Cardiac muscle cell (in vitro differentiated cells and primary cell): ENCODE results near the gene TMEM156. TPM values are rescaled to one million over a fixed set of nuclear protein-coding genes. Genes with fewer than 3 reads are reported as not detected.

Experiments
- DNase-seq, 2 donors: peaks; one replicate each; pipeline versions ENCODE4 v3.0.0 to v3.0.0-alpha.2; 2010 to 2017; ENCODE audit warnings: low read depth in 1 of 2, low spot score in 1 of 2
- H3K27ac ChIP-seq: fragments of 200-600 bp; sonication (generic); 2 replicates; pipeline ENCODE4 v1.5.1; 2016
- H3K27me3 ChIP-seq: fragments of 200-600 bp; sonication (generic); 2 replicates; pipeline ENCODE4 v1.6.0; 2016; ENCODE audit warnings: control low read depth
- H3K36me3 ChIP-seq: fragments of 200-600 bp; sonication (generic); 2 replicates; pipeline ENCODE4 v1.5.1; 2016; ENCODE audit warnings: control low read depth
- H3K4me1 ChIP-seq: fragments of 200-600 bp; sonication (generic); 2 replicates; pipeline ENCODE4 v1.8.1; 2017; ENCODE audit warnings: low read depth, mild to moderate bottlenecking, mixed run types
- H3K4me3 ChIP-seq: fragments of 200-600 bp; sonication (generic); 2 replicates; pipeline ENCODE4 v1.5.1; 2016; ENCODE audit warnings: mild to moderate bottlenecking
- H3K9me3 ChIP-seq: fragments of 200-600 bp; sonication (generic); 2 replicates; pipeline ENCODE4 v1.5.1; 2017; ENCODE audit warnings: low read depth, mild to moderate bottlenecking, control low read depth
- polyA plus RNA-seq: library from polyadenylated mRNA; unstranded; fragments of >200 nt; fragmentation: Nextera tagmentation; extraction: Ambion mirVana; gene quantifications from 2 replicates; pipeline ENCODE4 v1.2.1, GENCODE V29; 2016
- total RNA-seq: library from RNA; depleted of rRNA; stranded (reverse); fragments of >200 nt; gene quantifications from 2 replicates; pipeline ENCODE4 v1.2.3, GENCODE V29; 2016
- TF ChIP-seq, protein P1 (sequence below): IDR thresholded peaks from 2 replicates; pipeline ENCODE4 v1.5.1; 2012; ENCODE audit warnings: low read depth, mild to moderate bottlenecking, low read length

TMEM156 gene
- total and polyA plus RNA-seq, 2 experiments from 2014 or later = not detected

- TF ChIP-seq, protein P1, sequence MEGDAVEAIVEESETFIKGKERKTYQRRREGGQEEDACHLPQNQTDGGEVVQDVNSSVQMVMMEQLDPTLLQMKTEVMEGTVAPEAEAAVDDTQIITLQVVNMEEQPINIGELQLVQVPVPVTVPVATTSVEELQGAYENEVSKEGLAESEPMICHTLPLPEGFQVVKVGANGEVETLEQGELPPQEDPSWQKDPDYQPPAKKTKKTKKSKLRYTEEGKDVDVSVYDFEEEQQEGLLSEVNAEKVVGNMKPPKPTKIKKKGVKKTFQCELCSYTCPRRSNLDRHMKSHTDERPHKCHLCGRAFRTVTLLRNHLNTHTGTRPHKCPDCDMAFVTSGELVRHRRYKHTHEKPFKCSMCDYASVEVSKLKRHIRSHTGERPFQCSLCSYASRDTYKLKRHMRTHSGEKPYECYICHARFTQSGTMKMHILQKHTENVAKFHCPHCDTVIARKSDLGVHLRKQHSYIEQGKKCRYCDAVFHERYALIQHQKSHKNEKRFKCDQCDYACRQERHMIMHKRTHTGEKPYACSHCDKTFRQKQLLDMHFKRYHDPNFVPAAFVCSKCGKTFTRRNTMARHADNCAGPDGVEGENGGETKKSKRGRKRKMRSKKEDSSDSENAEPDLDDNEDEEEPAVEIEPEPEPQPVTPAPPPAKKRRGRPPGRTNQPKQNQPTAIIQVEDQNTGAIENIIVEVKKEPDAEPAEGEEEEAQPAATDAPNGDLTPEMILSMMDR = no peak
- Histone ChIP-seq H3K9me3 (no peaks in the 10 kb centered on the region), H3K4me1 (no peaks in the 10 kb centered on the region), H3K27me3 (no peaks in the 10 kb centered on the region), H3K27ac (no peak overlapping the region), H3K4me3 (no peak overlapping the region), H3K36me3 (no peaks in the 10 kb centered on the region)
- DNase-seq = peak in 1 of 2 donors; percentile 56
Measured at GRCh38 chr4:39047681-39048080, 15.5 kb upstream of the TMEM156 start.

DNA sequence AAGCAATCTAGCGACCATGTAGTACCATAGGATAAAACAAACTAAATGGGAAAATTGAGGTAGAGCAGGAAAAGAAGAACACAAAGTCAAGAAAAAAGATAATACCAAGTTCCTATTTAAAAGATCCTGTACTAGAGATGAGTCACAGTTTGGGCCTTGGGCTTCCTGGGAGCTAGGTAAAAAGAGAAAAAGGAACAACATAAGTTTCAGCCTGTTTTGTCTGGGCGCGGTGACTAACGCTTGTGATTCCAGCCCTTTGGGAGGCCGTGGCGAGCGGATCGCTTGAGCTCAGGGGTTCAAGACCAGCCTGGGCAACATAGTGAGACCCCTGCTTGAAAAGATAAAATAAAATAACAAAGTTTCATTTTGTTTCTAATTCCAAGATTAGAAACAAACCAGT is 14.0 kb upstream of the TMEM156 start:
- TF ChIP-seq, protein P1 = no peak
- H3K27ac ChIP-seq = no peak overlapping the region

DNA sequence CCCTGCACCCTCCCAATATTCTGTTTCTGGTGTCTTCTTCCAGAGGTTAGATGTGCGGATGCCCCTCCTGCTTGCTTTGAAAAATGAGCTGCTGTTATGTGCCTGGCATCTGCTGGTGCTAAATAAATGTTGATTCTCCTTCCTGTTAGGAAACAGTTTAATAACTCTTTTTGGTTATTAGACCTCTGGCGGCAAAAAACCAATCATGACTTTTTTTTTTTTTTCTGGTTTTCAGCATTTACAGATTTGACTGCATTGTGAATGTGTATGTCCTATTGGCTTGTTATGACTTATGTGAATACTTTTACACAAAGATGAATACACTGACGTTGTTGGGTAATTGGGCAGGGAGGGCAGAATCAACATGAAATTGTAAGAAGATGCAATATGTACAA is 13.6 kb upstream of the TMEM156 start:
- no peaks in the 10 kb centered on the region for H3K4me1 ChIP-seq
- H3K36me3 ChIP-seq = no peaks in the 10 kb centered on the region
- H3K27ac ChIP-seq = no peak overlapping the region
- TF ChIP-seq, protein P1 = no peak
- H3K9me3 ChIP-seq = no peaks in the 10 kb centered on the region
- H3K27me3 ChIP-seq = no peaks in the 10 kb centered on the region
- DNase-seq = peak in 1 of 2 donors; percentile 47
- peak overlapping the region; percentile 100 for H3K4me3 ChIP-seq

More for the DNA sequence above, 14.0 kb upstream of the TMEM156 start:
- no peaks in the 10 kb centered on the region for H3K4me1 ChIP-seq
- peak in 1 of 2 donors; percentile 43 for DNase-seq
- no peak overlapping the region for H3K4me3 ChIP-seq
- no peaks in the 10 kb centered on the region for H3K36me3 ChIP-seq
- no peaks in the 10 kb centered on the region for H3K9me3 ChIP-seq
- H3K27me3 ChIP-seq = no peaks in the 10 kb centered on the region

DNA sequence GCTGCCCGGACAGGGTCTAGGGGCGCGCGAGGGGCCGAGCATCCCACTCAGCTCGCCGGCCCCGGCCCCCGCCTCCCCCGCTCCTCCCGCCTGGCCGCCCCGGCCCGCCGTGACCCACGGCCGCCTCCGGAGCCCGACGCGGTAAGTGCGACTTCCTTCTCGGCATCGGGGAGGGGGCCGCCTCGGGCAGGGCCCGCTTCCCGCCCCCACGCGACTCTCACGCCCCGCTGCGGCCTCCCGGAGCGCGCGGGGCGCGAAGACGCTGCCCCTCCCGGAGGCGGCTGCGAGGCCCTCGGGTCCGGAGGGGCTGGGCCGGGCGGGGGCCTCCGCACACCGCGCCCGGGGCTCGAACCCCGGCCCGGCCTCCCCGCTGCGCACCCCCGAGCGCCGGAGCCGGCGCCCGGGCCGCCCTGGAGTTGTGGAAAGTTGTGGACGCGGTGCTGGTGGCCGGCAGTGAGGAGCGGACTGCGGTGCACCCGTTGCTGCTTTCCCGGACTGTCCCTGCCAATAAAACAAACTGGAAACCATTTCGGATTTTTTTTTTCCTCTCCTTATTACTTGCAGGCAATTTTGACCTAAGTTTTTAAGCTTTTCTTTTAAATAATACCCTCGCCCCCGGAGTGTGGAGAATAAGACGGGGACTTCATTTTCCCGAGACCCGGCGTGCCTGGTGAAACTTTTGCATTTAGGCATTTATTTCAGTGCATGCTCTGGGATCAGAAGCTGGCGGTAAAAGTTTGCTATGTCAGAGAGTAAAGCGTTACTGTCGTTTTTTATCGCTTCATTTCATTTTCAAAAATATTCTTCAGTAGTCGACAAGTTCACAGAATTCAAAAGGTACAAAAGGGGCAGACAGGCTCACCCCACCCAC is 13.0 kb upstream of the TMEM156 start:
- Histone ChIP-seq H3K4me1 (no peaks in the 10 kb centered on the region), H3K36me3 (no peaks in the 10 kb centered on the region), H3K9me3 (no peaks in the 10 kb centered on the region), H3K4me3 (peak overlapping the region; percentile 100), H3K27ac (peak overlapping the region; percentile 69), H3K27me3 (no peaks in the 10 kb centered on the region)
- TF ChIP-seq, protein P1 = no peak
- peak; percentile 44 to 67 for DNase-seq

DNA sequence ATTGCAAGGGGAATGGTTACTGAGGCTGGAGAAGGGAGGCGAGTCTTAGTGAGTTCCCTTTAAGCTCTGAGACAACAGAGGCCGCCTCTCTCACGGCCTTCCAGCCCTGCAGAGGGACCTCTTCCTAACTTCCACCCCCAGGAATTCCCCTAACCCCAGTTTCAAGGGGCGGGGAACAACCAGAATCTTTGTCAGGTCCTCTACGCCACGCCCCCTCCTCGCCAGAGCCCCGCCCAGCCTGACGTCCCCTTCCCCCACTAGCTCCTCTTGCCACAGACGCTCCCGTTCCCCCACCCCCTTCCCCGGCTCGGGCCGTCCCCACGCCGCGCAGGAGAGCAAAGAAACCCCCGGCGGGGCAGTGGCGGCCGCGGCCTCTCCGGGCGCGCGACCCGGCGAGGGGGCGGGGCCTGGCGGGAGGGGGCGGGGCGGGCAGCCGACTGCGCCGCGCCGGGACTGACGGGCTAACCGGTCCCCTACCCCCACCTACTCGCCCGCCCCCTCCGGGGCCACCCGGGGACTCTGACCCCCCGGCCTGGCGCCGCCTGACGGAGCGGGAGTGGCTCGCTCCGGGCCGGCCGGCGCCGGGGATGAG is 12.3 kb upstream of the TMEM156 start:
- DNase-seq = peak; percentile 93 to 95
- TF ChIP-seq, protein P1 = peak; percentile 13
- no peaks in the 10 kb centered on the region for H3K36me3 ChIP-seq
- no peaks in the 10 kb centered on the region for H3K27me3 ChIP-seq
- H3K27ac ChIP-seq = peak overlapping the region; percentile 69
- no peaks in the 10 kb centered on the region for H3K4me1 ChIP-seq
- H3K9me3 ChIP-seq = no peaks in the 10 kb centered on the region
- peak overlapping the region; percentile 100 for H3K4me3 ChIP-seq
